GM12891 (cell line): Measurements from ENCODE around the gene SOBP.

Source experiments
- PAX5 ChIP-seq: IDR thresholded peaks from 2 replicates; pipeline ENCODE4 v1.6.1; 2011; ENCODE audit warnings: low read length, moderate library complexity, mild to moderate bottlenecking; ENCODE audit not compliant: insufficient read depth, severe bottlenecking
- POLR2A ChIP-seq: IDR thresholded peaks from 2 replicates; pipeline ENCODE4 v1.6.1; 2011; ENCODE audit warnings: low read depth, low read length, control low read depth
- POLR2AphosphoS5 ChIP-seq: IDR thresholded peaks from 2 replicates; pipeline ENCODE4 v1.6.1; 2011; ENCODE audit warnings: low read depth, low read length, control low read depth

DNA sequence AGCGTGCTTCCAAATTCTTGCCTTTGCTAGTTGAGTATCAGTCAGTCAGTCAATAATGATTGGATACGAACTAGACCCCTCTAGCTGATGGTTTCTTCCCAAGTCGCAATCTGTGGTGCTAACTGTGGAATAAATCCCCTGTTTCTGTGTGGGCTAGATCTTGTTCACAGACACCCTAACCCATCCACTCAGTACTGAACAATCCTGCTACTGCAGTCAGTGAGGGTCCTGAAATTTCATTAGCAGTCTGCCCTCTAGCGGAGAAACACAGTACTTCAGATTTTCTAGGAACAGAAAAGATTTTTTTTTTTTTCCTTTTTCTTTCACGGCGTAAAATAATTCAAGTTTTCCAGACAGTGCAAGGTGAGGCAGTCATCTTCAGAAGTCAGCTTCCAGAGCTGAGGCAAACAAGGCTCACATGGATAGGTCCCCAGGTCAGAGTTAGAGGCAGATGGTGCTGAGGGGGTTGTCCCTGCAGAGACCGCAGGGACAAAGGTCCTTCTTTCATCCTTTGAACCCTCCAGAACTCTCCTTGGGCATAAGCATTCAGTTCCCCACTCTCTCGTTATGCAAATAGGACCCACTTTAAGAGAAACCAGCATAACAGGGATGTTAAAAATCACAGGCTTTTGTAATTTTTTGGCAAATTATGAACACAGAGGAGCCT is 214.6 kb downstream of the SOBP start:
- TF ChIP-seq POLR2A (no peak), POLR2AphosphoS5 (no peak), PAX5 (no peak)
